GM12878 (cell line): ENCODE data around the gene B3GNT9. TPM values are rescaled to one million over a fixed set of nuclear protein-coding genes. Genes with fewer than 3 reads are reported as not detected.

Source experiments
- ATAC-seq: fragments of 200-7000 bp; cut with Tn5 transposase; 3 replicates; pipeline ENCODE4 v1.9.1; 2020; ENCODE audit warnings: mild to moderate bottlenecking, moderate library complexity
- BruUV-seq: library from RNA; stranded (reverse); fragments of 400-500 nt; replicated peaks from 2 replicates; lab custom pipeline; 2021; lab: Mats Ljungman, UMichigan
- CTCF ChIA-PET: fragments of 300-600 bp; sonication (Branson Sonifier 250); formaldehyde crosslinking; extraction: SDS; loops from one replicate; lab custom pipeline; 2021; ENCODE audit warnings: inconsistent platforms; lab: Yijun Ruan, JAX
- POLR2A ChIA-PET: fragments of 350-600 bp; formaldehyde crosslinking; extraction: SDS; loops from one replicate; lab custom pipeline; 2021; ENCODE audit warnings: inconsistent platforms; lab: Charles Lee
- RAD21 ChIA-PET: fragments of 300-600 bp; sonication (Branson Sonifier 250); formaldehyde crosslinking; loops from one replicate; lab custom pipeline; 2023; ENCODE audit warnings: antibody characterized with exemption; ENCODE audit not compliant: unreplicated experiment; lab: Charles Lee
- SMC1A ChIA-PET: fragments of 300-600 bp; sonication (Branson Sonifier 250); formaldehyde crosslinking; loops from one replicate; lab custom pipeline; 2023; ENCODE audit not compliant: unreplicated experiment, uncharacterized antibody; lab: Charles Lee
- DNase-seq: peaks from one replicate; pipeline ENCODE4 v3.0.0-alpha.2; 2011; ENCODE audit warnings: low read depth, low spot score
- FAIRE-seq: peaks from 3 replicates; lab custom pipeline; 2011; peaks lifted over from hg19 to GRCh38; lab: Jason Lieb, UNC
- H2AFZ ChIP-seq: 2 replicates; pipeline ENCODE4 v1.6.0; 2011; ENCODE audit warnings: low read depth, low read length, control low read depth; ENCODE audit not compliant: control insufficient read depth
- H3K27ac ChIP-seq: 2 replicates; pipeline ENCODE4 v1.5.1; 2011; ENCODE audit warnings: control low read depth; ENCODE audit not compliant: control insufficient read depth, insufficient read depth
- H3K27me3 ChIP-seq, 2 experiments: replicated peaks in 1 of 2; 2 replicates each; pipeline versions ENCODE4 v1.6.0 to v1.6.1; 2011; ENCODE audit warnings: low read length in 1 of 2; ENCODE audit not compliant: control insufficient read depth in 2 of 2, insufficient read depth in 2 of 2
- H3K36me3 ChIP-seq, 2 experiments: 2 replicates each; pipeline ENCODE4 v1.5.1; 2011; ENCODE audit warnings: low read length in 1 of 2; ENCODE audit not compliant: control insufficient read depth in 2 of 2, insufficient read depth in 2 of 2
- H3K4me1 ChIP-seq: 2 replicates; pipeline ENCODE4 v1.6.1; 2011; ENCODE audit warnings: mild to moderate bottlenecking, low read length, moderate library complexity, mixed read lengths; ENCODE audit not compliant: control insufficient read depth, insufficient read depth
- H3K4me2 ChIP-seq: 2 replicates; pipeline ENCODE4 v1.6.0; 2011; ENCODE audit warnings: control low read depth; ENCODE audit not compliant: control insufficient read depth, insufficient read depth
- H3K4me3 ChIP-seq: fragments of 200-600 bp; sonication (generic); 2 replicates; pipeline ENCODE4 v1.5.1; 2016
- H3K79me2 ChIP-seq: 2 replicates; pipeline ENCODE4 v1.6.0; 2011; ENCODE audit warnings: low read length; ENCODE audit not compliant: control insufficient read depth, insufficient read depth
- H3K9ac ChIP-seq: 2 replicates; pipeline ENCODE4 v1.8.0; 2011; ENCODE audit warnings: low read length, control low read depth, mixed read lengths; ENCODE audit not compliant: control insufficient read depth, insufficient read depth
- H3K9me3 ChIP-seq: replicated peaks from 3 replicates; pipeline ENCODE4 v1.5.1; 2011; ENCODE audit warnings: mild to moderate bottlenecking, low read length; ENCODE audit not compliant: control insufficient read depth, insufficient read depth
- H4K20me1 ChIP-seq: 2 replicates; pipeline ENCODE4 v1.6.0; 2011; ENCODE audit not compliant: control insufficient read depth, insufficient read depth
- CREB1 ChIP-seq: IDR thresholded peaks from 2 replicates; pipeline ENCODE4 v1.6.1; 2012; ENCODE audit warnings: low read depth, mild to moderate bottlenecking, inconsistent platforms
- FOXM1 ChIP-seq: IDR thresholded peaks from 2 replicates; pipeline ENCODE4 v1.6.1; 2012; ENCODE audit warnings: low read depth, mild to moderate bottlenecking, inconsistent platforms, low read length, moderate library complexity
- POLR2AphosphoS5 ChIP-seq: IDR thresholded peaks from 2 replicates; pipeline ENCODE4 v1.6.1; 2011; ENCODE audit warnings: mild to moderate bottlenecking, low read length, inconsistent platforms
- RCOR1 ChIP-seq: conservative IDR thresholded peaks from 2 replicates; pipeline ENCODE4 v1.6.1; 2012; ENCODE audit warnings: low read depth, low read length, improper control_type of control experiment
- ZBED1 ChIP-seq: IDR thresholded peaks from 2 replicates; pipeline ENCODE4 v1.6.1; 2016; ENCODE audit warnings: borderline replicate concordance
- WGBS: methylation state at CpG from one replicate; pipeline ENCODE4 v1.1.6; 2016; ENCODE audit warnings: low lambda C conversion rate; ENCODE audit not compliant: insufficient replicate concordance, insufficient coverage; ENCODE audit errors: missing lambda C conversion rate; 5-methylcytosine and 5-hydroxymethylcytosine counted together
- in situ Hi-C: fragments of 300-500 bp; cut with MboI; formaldehyde crosslinking; loops from 9 replicates; pipeline ENCODE4 v1.14.3; 2018; ENCODE audit warnings: mixed read lengths
- intact Hi-C: fragments of 100-400 bp; cut with micrococcal nuclease; formaldehyde crosslinking; loops from one replicate; pipeline ENCODE4 v1.14.2; 2022; ENCODE audit not compliant: unreplicated experiment
- polyA plus RNA-seq, 11 experiments: library from polyadenylated mRNA; depleted of rRNA in 4 of 11; unstranded in 6 of 11; stranded (reverse) in 5 of 11; fragments of >200 nt; fragmentation: Nextera tagmentation in 4 of 11; fragmentation: Illumina TruSeq in 1 of 11; extraction: Ambion mirVana in 4 of 11; extraction: Trizol in 1 of 11; gene quantifications; 1 replicate in 1 of 11; 2 replicates in 10 of 11; pipeline versions ENCODE4 v1.2.1 to v1.2.3, GENCODE V29; 2011 to 2016; ENCODE audit warnings: inconsistent platforms in 2 of 11, missing spikeins in 2 of 11, low read depth in 1 of 11
- total RNA-seq, 4 experiments: library from RNA; depleted of rRNA in 3 of 4; stranded (reverse); fragments of >200 nt in 3 of 4; fragmentation: Illumina TruSeq in 1 of 4; extraction: Trizol in 1 of 4; gene quantifications; 2 replicates each; pipeline versions ENCODE4 v1.2.1 to v1.2.3, GENCODE V29; 2013 to 2021
- TF ChIP-seq, protein P1 (sequence below): fragments of 450-650 bp; formaldehyde crosslinking; IDR thresholded peaks from 2 replicates; pipeline ENCODE4 v1.4.0; 2020; ENCODE audit warnings: mild to moderate bottlenecking, moderate library complexity

B3GNT9 gene
- total and polyA plus RNA-seq, 10 of the 15 experiments (the other 5 are each of a cell fraction or from before 2014, with no cell fraction given), result 0.08 to 5.0 (median 1.9) TPM

DNA sequence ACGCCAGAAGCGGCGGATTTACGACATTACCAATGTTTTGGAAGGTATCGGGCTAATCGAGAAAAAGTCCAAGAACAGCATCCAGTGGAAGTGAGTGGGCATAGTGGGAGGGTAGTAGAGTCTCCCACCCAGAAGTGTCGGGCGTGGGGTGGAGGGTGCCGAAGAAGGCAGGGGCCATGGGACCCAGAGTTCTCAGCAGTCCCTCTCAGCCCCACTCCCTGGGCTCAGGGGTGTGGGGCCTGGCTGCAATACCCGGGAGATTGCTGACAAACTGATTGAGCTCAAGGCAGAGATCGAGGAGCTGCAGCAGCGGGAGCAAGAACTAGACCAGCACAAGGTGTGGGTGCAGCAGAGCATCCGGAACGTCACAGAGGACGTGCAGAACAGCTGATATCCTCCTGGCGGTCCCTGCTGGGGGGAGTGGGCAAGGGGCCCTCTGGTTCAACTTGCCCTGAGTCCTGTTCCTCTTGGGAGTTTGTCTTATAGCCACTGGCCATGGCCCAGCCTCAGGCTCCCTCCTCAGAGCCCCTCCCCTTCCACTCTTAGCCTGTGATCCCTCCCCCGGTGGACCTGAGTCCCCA is 42.1 kb upstream of the B3GNT9 start:
- TF ChIP-seq RCOR1 (no peak), FOXM1 (no peak), POLR2AphosphoS5 (0 out of 2 replicates have a peak, but pooled peaks have one; percentile 44), ZBED1 (no peak), CREB1 (peak; percentile 35; the same call in 1 of the 2 replicates)
- TF ChIP-seq, protein P1, sequence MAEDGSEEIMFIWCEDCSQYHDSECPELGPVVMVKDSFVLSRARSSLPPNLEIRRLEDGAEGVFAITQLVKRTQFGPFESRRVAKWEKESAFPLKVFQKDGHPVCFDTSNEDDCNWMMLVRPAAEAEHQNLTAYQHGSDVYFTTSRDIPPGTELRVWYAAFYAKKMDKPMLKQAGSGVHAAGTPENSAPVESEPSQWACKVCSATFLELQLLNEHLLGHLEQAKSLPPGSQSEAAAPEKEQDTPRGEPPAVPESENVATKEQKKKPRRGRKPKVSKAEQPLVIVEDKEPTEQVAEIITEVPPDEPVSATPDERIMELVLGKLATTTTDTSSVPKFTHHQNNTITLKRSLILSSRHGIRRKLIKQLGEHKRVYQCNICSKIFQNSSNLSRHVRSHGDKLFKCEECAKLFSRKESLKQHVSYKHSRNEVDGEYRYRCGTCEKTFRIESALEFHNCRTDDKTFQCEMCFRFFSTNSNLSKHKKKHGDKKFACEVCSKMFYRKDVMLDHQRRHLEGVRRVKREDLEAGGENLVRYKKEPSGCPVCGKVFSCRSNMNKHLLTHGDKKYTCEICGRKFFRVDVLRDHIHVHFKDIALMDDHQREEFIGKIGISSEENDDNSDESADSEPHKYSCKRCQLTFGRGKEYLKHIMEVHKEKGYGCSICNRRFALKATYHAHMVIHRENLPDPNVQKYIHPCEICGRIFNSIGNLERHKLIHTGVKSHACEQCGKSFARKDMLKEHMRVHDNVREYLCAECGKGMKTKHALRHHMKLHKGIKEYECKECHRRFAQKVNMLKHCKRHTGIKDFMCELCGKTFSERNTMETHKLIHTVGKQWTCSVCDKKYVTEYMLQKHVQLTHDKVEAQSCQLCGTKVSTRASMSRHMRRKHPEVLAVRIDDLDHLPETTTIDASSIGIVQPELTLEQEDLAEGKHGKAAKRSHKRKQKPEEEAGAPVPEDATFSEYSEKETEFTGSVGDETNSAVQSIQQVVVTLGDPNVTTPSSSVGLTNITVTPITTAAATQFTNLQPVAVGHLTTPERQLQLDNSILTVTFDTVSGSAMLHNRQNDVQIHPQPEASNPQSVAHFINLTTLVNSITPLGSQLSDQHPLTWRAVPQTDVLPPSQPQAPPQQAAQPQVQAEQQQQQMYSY (CRISPR knock-in tag), result no peak
- no peaks in the 10 kb centered on the region for H3K27me3 ChIP-seq
- intact Hi-C loops, result loop anchor here (2.0 kb wide), 1 partner anchor 54 kb away; the partner anchor contains the start of gene FHOD1
- peak overlapping the region; percentile 97 for H3K9ac ChIP-seq
- no peak overlapping the region for H2AFZ ChIP-seq
- H3K36me3 ChIP-seq, result peaks cover 14 to 26% of the 10 kb centered on the region in 2 experiments
- no peak for DNase-seq
- H3K27ac ChIP-seq, result peak overlapping the region; percentile 79
- in situ Hi-C loops, result no loop called here
- SMC1A ChIA-PET, result interaction anchor here (0.8 to 2.1 kb wide), 4 partner anchors 52 to 175 kb away, joined by 3 to 9 read pairs (median 3); partner anchors contain the start of gene PHAF1
- CTCF ChIA-PET, result interaction anchor here (0.6 to 1.8 kb wide), 9 partner anchors 18 to 239 kb away, joined by 3 to 11 read pairs (median 4); partner anchors contain the start of genes FBXL8, TMEM208 and TRADD
- RAD21 ChIA-PET, result interaction anchor here (0.8 to 1.7 kb wide), 6 partner anchors 9 to 54 kb away, joined by 3 to 7 read pairs (median 4); partner anchors contain the start of genes FHOD1, NOL3 and TMEM208
- H3K4me2 ChIP-seq, result peak overlapping the region; percentile 95
- H3K4me1 ChIP-seq, result peaks cover 8% of the 10 kb centered on the region
- POLR2A ChIA-PET, result interaction anchor here (0.6 to 4.7 kb wide), 7 partner anchors 9 to 34 kb away, joined by 3 to 22 read pairs (median 3); partner anchors contain the start of gene TMEM208
- no peaks in the 10 kb centered on the region for H3K9me3 ChIP-seq
- peak; percentile 37 for ATAC-seq
- 2% methylated on average over 17 of the region's 17 CpGs for WGBS
- BruUV-seq, result no TSS peak
- H3K79me2 ChIP-seq, result peaks cover 23% of the 10 kb centered on the region
- peak overlapping the region; percentile 99 for H3K4me3 ChIP-seq
- H4K20me1 ChIP-seq, result peaks cover 7% of the 10 kb centered on the region
- FAIRE-seq, result peak; percentile 18
